Body of pancreas (tissue), 4 donors: ENCODE measurements around the gene ITGB4. TPM values are rescaled to one million over a fixed set of nuclear protein-coding genes. Genes with fewer than 3 reads are reported as not detected.
A peak's percentile ranks its signal among the peaks of the same experiment; 100 is the strongest.

ENCODE experiments used
- ATAC-seq: fragments of 150-250 bp; one replicate; pipeline ENCODE4 v1.9.1; 2016
- DNase-seq, 4 donors: peaks; one replicate each; pipeline ENCODE4 v3.0.0-alpha.2; 2019
- H3K27ac ChIP-seq, 4 donors: fragments of 200-600 bp; sonication (generic); 1 replicate in 3 of 4; 2 replicates in 1 of 4; pipeline versions ENCODE4 v1.5.1 to v1.6.1; 2016 to 2019; ENCODE audit warnings: mild to moderate bottlenecking in 1 of 4, mixed read lengths in 1 of 4, moderate library complexity in 1 of 4
- H3K27me3 ChIP-seq, 2 donors: fragments of 200-600 bp; sonication (generic); one replicate each; pipeline ENCODE4 v1.6.0; 2016; ENCODE audit warnings: mild to moderate bottlenecking in 1 of 2
- H3K36me3 ChIP-seq, 2 donors: fragments of 200-600 bp; sonication (generic); replicated peaks in 1 of 2; 2 replicates each; pipeline ENCODE4 v1.5.1; 2016; ENCODE audit warnings: low read depth in 2 of 2; ENCODE audit not compliant: insufficient read depth in 1 of 2
- H3K4me1 ChIP-seq: fragments of 200-600 bp; sonication (generic); one replicate; pipeline ENCODE4 v1.6.0; 2016
- H3K4me3 ChIP-seq, 2 donors: fragments of 200-600 bp; sonication (generic); 1 replicate in 1 of 2; 2 replicates in 1 of 2; pipeline ENCODE4 v1.5.1; 2016 to 2019
- H3K9me3 ChIP-seq, 3 donors: fragments of 200-600 bp; sonication (generic); 1 replicate in 2 of 3; 2 replicates in 1 of 3; pipeline ENCODE4 v1.5.1; 2016
- CTCF ChIP-seq, 7 experiments: fragments of 450-650 bp in 4 of 7; fragments of 200-600 bp in 3 of 7; sonication (generic) in 3 of 7; IDR thresholded peaks; one replicate each; pipeline ENCODE4 v1.5.1; 2016 to 2019; ENCODE audit warnings: antibody characterized with exemption in 7 of 7
- POLR2A ChIP-seq, 3 donors: fragments of 450-650 bp; IDR thresholded peaks; one replicate each; pipeline ENCODE4 v1.6.1; 2016; ENCODE audit warnings: antibody characterized with exemption in 3 of 3, mild to moderate bottlenecking in 2 of 3
- WGBS, 2 donors: methylation state at CpG; one replicate each; pipeline ENCODE4 v1.1.5; 2017; 5-methylcytosine and 5-hydroxymethylcytosine counted together
- intact Hi-C: fragments of 100-400 bp; cut with DNase I; formaldehyde crosslinking; loops from one replicate; pipeline ENCODE4 v1.15.1; 2023
- total RNA-seq, 2 donors: library from RNA; depleted of rRNA; stranded (reverse); fragments of >200 nt; gene quantifications; one replicate each; pipeline ENCODE4 v1.1.0, GENCODE V29; 2016

Gene ITGB4
- total RNA-seq, 2 donors from 2014 or later = 25.1 to 33.7 TPM

DNA sequence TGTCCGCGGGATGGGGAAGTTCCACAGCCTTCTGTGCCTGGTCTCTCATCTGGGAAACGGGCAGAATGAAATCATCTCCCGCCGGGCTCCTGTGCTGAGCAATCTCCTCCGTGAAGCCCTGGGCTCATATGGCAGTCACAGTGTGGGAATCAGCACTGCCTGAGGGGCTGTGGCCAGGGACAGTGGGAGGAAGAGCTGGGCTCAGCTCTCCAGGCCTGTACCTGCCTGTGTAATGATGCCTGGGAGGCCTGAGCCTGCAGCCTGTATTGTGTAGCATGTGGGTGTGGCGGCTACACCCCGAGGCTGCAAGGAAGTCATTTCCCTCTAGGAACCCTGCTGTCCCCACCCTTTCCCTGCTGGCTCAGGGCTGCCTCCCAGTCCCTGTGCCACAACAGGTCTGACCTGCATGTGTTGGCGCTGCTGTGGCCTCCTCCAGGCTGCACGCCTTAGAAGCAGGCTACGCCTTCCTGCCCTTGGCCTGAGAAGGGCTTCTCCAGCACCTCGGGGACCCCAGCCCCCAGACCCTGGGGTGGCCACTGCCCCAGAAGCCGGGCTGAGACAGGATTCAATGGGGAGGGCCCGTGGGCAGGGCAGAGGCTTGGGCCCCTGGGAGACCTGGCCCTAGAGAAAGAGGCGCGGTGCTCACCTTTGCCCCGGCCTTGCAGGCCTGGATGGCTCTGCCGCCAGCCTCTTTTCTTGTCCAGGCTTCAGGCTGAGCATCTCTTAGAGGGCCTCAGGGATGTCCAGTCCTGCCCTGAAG lies 2.1 kb downstream of the ITGB4 start:
- Histone ChIP-seq H3K27me3 (no peaks in the 10 kb centered on the region), H3K4me3 (no peak overlapping the region), H3K36me3 (peaks cover 0 to 2% of the 10 kb centered on the region in 2 donors), H3K9me3 (no peaks in the 10 kb centered on the region), H3K27ac (peak overlapping the region in 1 of 4 donors; percentile 2), H3K4me1 (peaks cover 21% of the 10 kb centered on the region)
- DNase-seq (peak in 1 of 4 donors; percentile 26), ATAC-seq (no peak)
- TF ChIP-seq POLR2A (IDR thresholded peaks at IDR 0.05) (peak in 1 of 3 donors; percentile 17), CTCF (IDR thresholded peaks at IDR 0.05) (no peak)
- intact Hi-C loops = no loop called here
- WGBS, 2 donors = 59% methylated on average over 14 of the region's 18 CpGs; no CpG with 5 or more reads in 1 of the 2 donors

GRCh38 chr17:75724016-75725003 lies 3.1 kb downstream of the ITGB4 start:
- peaks cover 21% of the 10 kb centered on the region for H3K4me1 ChIP-seq
- no peak overlapping the region for H3K27ac ChIP-seq
- TF ChIP-seq POLR2A (IDR thresholded peaks at IDR 0.05) = no peak
- no peak for TF ChIP-seq CTCF (IDR thresholded peaks at IDR 0.05)
- WGBS, 2 donors = 87 to 89% methylated on average over 20 to 22 of the region's 23 CpGs
- DNase-seq = no peak
- intact Hi-C loops = no loop called here
- no peaks in the 10 kb centered on the region for H3K9me3 ChIP-seq
- H3K4me3 ChIP-seq = no peak overlapping the region
- H3K36me3 ChIP-seq = peaks cover 0 to 2% of the 10 kb centered on the region in 2 donors
- ATAC-seq = no peak
- no peaks in the 10 kb centered on the region for H3K27me3 ChIP-seq

DNA sequence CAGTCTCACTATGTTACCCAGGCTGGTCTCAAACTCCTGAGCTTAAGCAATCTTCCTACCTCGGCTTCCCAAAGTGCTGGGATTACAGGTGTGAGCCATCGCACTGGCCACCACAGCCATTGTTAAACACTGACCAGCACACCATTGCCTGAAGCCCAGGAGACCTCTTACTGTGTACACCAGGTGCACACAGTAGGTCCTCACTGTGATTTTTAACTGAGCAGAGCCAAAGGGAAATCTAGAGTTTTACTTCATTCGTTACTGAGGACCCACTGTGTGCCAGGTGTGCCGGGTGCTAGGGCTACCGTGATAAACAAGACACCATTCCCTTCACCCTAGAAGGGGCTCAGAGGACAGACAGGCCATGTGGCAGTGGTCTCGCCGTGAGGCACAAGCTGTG lies 4.2 kb downstream of the ITGB4 start:
- WGBS, 2 donors = 84 to 94% methylated on average over 7 of the region's 7 CpGs
- TF ChIP-seq CTCF (IDR thresholded peaks at IDR 0.05) (no peak), POLR2A (IDR thresholded peaks at IDR 0.05) (no peak)
- Histone ChIP-seq H3K36me3 (peaks cover 0 to 2% of the 10 kb centered on the region in 2 donors), H3K9me3 (no peaks in the 10 kb centered on the region), H3K27ac (no peak overlapping the region), H3K4me3 (no peak overlapping the region), H3K27me3 (no peaks in the 10 kb centered on the region), H3K4me1 (peaks cover 20% of the 10 kb centered on the region)
- intact Hi-C loops = no loop called here
- ATAC-seq (no peak), DNase-seq (no peak)

GRCh38 chr17:75727391-75727790 lies 6.1 kb downstream of the ITGB4 start:
- ATAC-seq = no peak
- DNase-seq = no peak
- no peak overlapping the region for H3K27ac ChIP-seq
- peaks cover 4% of the 10 kb centered on the region for H3K4me1 ChIP-seq
- no peaks in the 10 kb centered on the region for H3K27me3 ChIP-seq
- H3K36me3 ChIP-seq = peaks cover 0 to 2% of the 10 kb centered on the region in 2 donors
- TF ChIP-seq POLR2A (IDR thresholded peaks at IDR 0.05) = no peak
- no peak for TF ChIP-seq CTCF (IDR thresholded peaks at IDR 0.05)
- no peaks in the 10 kb centered on the region for H3K9me3 ChIP-seq
- H3K4me3 ChIP-seq = no peak overlapping the region
- intact Hi-C loops = no loop called here
- WGBS, 2 donors = 93 to 95% methylated on average over 13 to 17 of the region's 18 CpGs
